BJ (cell line): ENCODE measurements around the gene LARP6. TPM values are rescaled to one million over a fixed set of nuclear protein-coding genes. Genes with fewer than 3 reads are reported as not detected.
"Not testable (repeated sequence)": the region's sequence is repeated elsewhere in the genome, so short reads cannot be mapped to it uniquely, and the experiment has no call there.

Source experiments
- CTCF ChIA-PET: fragments of 350-600 bp; formaldehyde crosslinking; extraction: SDS; loops from one replicate; lab custom pipeline; 2021; ENCODE audit warnings: antibody characterized with exemption, inconsistent platforms; lab: Yijun Ruan, JAX
- POLR2A ChIA-PET: fragments of 300-600 bp; sonication (Branson Sonifier 250); formaldehyde crosslinking; extraction: SDS; loops from one replicate; lab custom pipeline; 2021; ENCODE audit warnings: antibody characterized with exemption; lab: Charles Lee
- DNase-seq: peaks from one replicate; pipeline ENCODE4 v3.0.0-alpha.2; 2011; ENCODE audit warnings: low read depth
- H3K27me3 ChIP-seq: 2 replicates; pipeline ENCODE4 v1.6.0; 2011; ENCODE audit warnings: low read length; ENCODE audit not compliant: control insufficient read depth, insufficient read depth
- H3K36me3 ChIP-seq: 2 replicates; pipeline ENCODE4 v1.5.1; 2011; ENCODE audit warnings: low read length; ENCODE audit not compliant: control insufficient read depth, insufficient read depth
- H3K4me3 ChIP-seq: 2 replicates; pipeline ENCODE4 v1.5.1; 2011; ENCODE audit warnings: low read depth, mild to moderate bottlenecking, control low read depth, low read length
- polyA plus RNA-seq: library from polyadenylated mRNA; depleted of rRNA; stranded (reverse); fragments of >200 nt; gene quantifications from 2 replicates; pipeline ENCODE4 v1.2.3, GENCODE V29; 2011
- TF ChIP-seq, protein P1 (sequence below): IDR thresholded peaks from 2 replicates; pipeline ENCODE4 v1.5.1; 2011; ENCODE audit warnings: low read depth, mild to moderate bottlenecking, control low read depth, inconsistent platforms, low read length, moderate library complexity; ENCODE audit not compliant: insufficient read depth

The LARP6 gene
- polyA plus RNA-seq, 1 experiment = 108 TPM

DNA sequence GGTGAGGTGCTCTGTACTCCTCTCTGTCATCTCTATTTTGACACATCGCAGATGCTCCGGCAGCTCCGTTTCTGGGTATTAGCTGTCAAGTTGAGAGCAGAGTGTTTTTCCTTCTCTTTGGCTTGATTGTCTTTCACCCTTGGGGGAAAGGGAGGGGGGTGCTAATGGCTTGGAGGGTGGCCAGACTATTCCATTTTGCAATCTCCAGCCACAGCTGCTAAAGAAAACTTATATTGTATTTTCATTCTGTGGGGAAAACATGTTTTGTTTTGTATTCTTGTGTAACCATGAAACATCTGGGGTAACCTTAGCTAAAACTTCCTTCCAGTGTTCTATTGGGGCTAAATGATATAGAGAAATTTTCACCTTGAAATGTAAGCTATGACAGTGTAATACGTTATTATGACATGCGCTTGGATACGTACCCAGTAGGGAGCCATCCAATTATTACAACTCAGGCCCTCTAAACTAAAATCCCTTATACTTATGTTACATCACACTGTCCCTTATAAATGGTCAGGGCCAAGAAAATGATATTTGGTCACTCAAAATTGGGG lies 14.0 kb upstream of the LARP6 start:
- Histone ChIP-seq H3K36me3 (no peaks in the 10 kb centered on the region), H3K4me3 (no peak overlapping the region), H3K27me3 (no peaks in the 10 kb centered on the region)
- TF ChIP-seq, protein P1, sequence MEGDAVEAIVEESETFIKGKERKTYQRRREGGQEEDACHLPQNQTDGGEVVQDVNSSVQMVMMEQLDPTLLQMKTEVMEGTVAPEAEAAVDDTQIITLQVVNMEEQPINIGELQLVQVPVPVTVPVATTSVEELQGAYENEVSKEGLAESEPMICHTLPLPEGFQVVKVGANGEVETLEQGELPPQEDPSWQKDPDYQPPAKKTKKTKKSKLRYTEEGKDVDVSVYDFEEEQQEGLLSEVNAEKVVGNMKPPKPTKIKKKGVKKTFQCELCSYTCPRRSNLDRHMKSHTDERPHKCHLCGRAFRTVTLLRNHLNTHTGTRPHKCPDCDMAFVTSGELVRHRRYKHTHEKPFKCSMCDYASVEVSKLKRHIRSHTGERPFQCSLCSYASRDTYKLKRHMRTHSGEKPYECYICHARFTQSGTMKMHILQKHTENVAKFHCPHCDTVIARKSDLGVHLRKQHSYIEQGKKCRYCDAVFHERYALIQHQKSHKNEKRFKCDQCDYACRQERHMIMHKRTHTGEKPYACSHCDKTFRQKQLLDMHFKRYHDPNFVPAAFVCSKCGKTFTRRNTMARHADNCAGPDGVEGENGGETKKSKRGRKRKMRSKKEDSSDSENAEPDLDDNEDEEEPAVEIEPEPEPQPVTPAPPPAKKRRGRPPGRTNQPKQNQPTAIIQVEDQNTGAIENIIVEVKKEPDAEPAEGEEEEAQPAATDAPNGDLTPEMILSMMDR = no peak
- no peak for DNase-seq
- ChIA-PET CTCF (interaction anchor here (2.7 to 3.8 kb wide), 3 partner anchors 11 to 43 kb away, joined by 8 to 43 read pairs (median 14); no protein-coding TSS in a partner anchor), POLR2A (no interaction called here)

DNA sequence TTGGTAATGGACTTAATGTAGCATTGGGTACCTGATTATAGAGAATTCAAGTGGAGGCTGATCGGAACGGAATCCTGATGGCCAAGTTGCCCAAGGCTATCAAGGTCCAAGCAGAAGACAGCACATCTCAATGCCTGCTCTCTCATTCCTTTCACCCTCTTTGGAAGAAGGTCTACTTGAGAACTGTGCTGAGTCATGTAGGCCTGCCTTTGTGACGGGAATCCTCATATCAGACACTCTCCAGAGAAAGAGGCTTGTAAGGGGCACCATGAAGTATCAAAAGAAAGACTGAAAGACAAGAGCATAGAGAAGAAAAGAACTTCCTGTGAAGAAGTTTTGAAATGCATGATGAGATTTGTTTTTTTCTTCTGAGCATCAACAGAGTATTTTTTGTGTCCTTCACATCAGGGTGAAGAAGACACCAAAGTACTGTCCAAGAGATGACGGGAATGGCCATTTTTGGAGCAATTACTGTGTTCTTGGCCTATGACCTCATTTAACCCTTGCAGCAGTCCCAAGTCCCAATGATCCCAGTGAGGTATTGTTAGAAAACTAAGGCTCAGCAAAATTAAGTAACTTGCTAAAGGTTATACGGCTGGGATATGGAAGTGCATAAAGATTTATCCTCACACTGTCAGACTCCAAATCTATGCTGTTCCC lies 13.2 kb upstream of the LARP6 start:
- H3K27me3 ChIP-seq = no peaks in the 10 kb centered on the region
- H3K36me3 ChIP-seq = no peaks in the 10 kb centered on the region
- H3K4me3 ChIP-seq = no peak overlapping the region
- ChIA-PET POLR2A (no interaction called here), CTCF (interaction anchor here (2.7 kb wide), 1 partner anchor 11 kb away, joined by 14 read pairs; no protein-coding TSS in a partner anchor)
- TF ChIP-seq, protein P1 = no peak
- DNase-seq = no peak

DNA sequence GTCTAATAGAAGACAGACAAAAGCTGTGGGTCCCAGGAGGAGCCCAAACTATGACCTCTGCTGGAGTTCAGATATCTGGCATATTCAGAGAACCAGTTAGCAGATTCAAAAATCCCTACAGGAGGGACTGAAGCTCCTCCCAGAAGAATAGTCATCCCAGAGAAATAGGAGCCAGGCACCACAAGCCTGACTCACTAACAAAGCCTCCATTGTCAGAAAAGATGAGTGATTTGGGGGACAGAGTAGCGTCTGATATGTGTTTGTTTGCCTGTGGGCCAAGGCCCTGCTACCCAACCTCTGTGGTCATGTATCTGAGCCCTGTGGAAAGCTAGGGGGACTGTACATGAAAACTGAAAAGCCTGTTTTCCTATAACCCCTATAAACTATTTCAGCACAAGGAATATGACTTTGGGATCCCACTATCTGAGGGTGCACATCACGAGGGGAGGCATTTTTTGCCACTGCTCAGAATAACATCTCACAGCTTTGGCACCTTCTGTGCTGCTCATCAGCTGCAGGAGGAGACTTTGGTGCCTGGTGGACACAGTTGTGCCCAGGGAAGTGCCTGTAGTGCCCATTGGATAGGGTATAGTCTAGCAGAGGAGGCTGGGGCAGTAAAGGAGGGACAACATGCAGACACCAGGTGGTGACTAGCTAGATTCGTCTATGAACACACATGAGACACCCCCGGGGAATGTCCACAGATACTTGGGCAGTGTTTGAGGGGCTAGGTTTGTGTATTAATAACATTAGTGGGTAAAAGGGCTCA lies 9.7 kb upstream of the LARP6 start:
- ChIA-PET CTCF (interaction anchor here (1.5 to 2.9 kb wide), 5 partner anchors 10 to 52 kb away, joined by 3 to 14 read pairs (median 8); partner anchors contain the start of gene LARP6), POLR2A (interaction anchor here (1.1 kb wide), 1 partner anchor 11 kb away, joined by 5 read pairs; no protein-coding TSS in a partner anchor)
- no peak for DNase-seq
- no peak overlapping the region for H3K4me3 ChIP-seq
- H3K36me3 ChIP-seq = no peaks in the 10 kb centered on the region
- TF ChIP-seq, protein P1 = no peak
- no peaks in the 10 kb centered on the region for H3K27me3 ChIP-seq

DNA sequence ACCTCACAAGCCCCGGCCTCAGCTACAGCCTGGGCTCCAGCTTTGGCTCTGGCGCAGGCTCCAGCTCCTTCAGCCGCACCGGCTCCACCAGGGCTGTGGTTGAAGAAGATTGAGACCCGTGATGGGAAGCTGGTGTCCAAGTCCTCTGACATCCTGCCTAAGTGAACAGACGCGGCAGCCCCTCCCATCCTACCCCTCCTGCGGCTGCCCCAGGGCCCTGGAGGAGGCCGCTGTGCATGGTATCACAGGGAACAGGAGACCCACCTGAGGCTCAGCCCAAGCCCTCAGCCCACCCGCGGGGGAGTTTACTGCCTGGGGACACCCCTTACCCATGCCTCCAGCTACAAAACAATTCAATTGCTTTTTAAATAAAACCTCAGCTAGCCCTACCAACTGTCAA lies 6.0 kb upstream of the LARP6 start:
- TF ChIP-seq, protein P1 = no peak
- no peak for DNase-seq
- POLR2A ChIA-PET = no interaction called here
- Histone ChIP-seq H3K27me3 (no peaks in the 10 kb centered on the region), H3K36me3 (no peaks in the 10 kb centered on the region), H3K4me3 (no peak overlapping the region)
- CTCF ChIA-PET = interaction anchor here (1.6 kb wide), 2 partner anchors 32 to 35 kb away, joined by 3 to 6 read pairs; no protein-coding TSS in a partner anchor

DNA sequence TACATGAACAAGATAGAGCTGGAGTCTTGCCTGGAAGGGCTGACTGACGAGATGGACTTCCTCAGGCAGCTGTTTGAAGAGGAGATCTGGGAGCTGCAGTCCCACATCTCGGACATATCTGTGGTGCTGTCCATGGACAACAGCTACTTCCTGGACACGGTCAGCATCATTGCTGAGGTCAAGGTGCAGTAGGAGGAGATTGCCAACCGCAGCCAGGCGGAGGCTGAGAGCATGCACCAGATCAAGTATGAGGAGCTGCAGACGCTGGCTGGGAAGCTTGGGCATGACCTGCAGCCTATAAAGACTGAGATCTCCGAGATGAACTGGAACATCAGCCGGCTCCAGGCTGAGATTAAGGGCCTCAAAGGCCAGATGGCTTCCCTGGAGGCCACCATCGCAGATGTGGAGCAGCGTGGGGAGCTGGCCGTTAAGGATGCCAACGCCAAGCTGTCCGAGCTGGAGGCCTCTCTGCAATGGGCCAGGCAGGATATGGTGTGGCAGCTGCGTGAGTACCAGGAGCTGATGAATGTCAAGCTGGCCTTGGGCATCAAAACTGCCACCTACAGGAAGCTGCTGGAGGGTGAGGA lies 5.5 kb upstream of the LARP6 start:
- CTCF ChIA-PET = interaction anchor here (0.5 to 5.7 kb wide), 5 partner anchors 15 to 45 kb away, joined by 3 to 35 read pairs (median 4); no protein-coding TSS in a partner anchor
- TF ChIP-seq, protein P1 = no peak
- no peak for DNase-seq
- Histone ChIP-seq H3K27me3 (no peaks in the 10 kb centered on the region), H3K4me3 (no peak overlapping the region), H3K36me3 (no peaks in the 10 kb centered on the region)
- POLR2A ChIA-PET = no interaction called here

DNA sequence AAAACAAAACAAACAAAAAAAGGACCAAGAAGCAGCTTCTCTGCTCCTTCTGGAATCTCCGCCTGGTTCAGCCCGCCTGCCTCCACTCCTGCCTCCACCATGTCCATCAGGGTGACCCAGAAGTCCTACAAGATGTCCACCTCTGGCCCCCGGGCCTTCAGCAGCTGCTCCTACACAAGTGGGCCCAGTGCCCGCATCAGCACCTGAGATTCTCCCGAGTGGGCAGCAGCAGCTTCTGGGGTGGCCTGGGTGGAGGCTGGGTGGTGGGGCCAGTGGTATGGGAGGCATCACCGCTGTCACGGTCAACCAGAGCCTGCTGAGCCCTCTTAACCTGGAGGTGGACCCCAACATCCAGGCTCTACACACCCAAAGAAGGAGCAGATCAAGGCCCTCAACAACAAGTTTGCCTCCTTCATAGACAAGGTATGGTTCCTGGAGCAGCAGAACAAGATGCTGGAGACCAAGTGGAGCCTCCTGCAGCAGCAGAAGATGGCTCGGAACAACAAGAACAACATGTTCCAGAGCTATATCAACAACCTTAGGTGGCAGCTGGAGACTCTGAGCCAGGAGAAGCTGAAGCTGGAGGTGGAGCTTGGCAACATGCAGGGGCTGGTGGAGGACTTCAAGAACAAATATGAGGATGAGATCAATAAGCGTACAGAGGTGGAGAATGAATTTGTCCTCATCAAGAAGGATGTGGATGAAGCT lies 4.8 kb upstream of the LARP6 start:
- POLR2A ChIA-PET, H3K36me3 ChIP-seq, DNase-seq, H3K27me3 ChIP-seq, H3K4me3 ChIP-seq: not testable (repeated sequence)
- CTCF ChIA-PET = interaction anchor here (0.5 to 5.7 kb wide), 6 partner anchors 16 to 44 kb away, joined by 3 to 35 read pairs (median 4); no protein-coding TSS in a partner anchor
